Osteocyte (in vitro differentiated cells): Measurements from ENCODE around the gene UPB1. TPM values are rescaled to one million over a fixed set of nuclear protein-coding genes. Genes with fewer than 3 reads are reported as not detected.

Source experiments
- DNase-seq: peaks from one replicate; pipeline ENCODE4 v3.0.0; 2021; ENCODE audit warnings: mixed read lengths; ENCODE audit not compliant: unreplicated experiment; ENCODE audit errors: extremely low spot score
- H3K27ac Mint-ChIP-seq: one replicate; pipeline ENCODE4 v1.8.0; 2021; ENCODE audit warnings: mild to moderate bottlenecking, mixed read lengths; ENCODE audit not compliant: unreplicated experiment
- H3K27me3 Mint-ChIP-seq: one replicate; pipeline ENCODE4 v1.8.0; 2021; ENCODE audit warnings: mixed read lengths; ENCODE audit not compliant: unreplicated experiment
- H3K36me3 Mint-ChIP-seq: one replicate; pipeline ENCODE4 v1.8.0; 2021; ENCODE audit warnings: mixed read lengths; ENCODE audit not compliant: unreplicated experiment
- H3K4me1 Mint-ChIP-seq: one replicate; pipeline ENCODE4 v1.8.0; 2021; ENCODE audit warnings: mixed read lengths; ENCODE audit not compliant: unreplicated experiment
- H3K4me3 Mint-ChIP-seq: one replicate; pipeline ENCODE4 v1.8.0; 2021; ENCODE audit warnings: mild to moderate bottlenecking, moderate library complexity, mixed read lengths; ENCODE audit not compliant: unreplicated experiment
- H3K9me3 Mint-ChIP-seq: one replicate; pipeline ENCODE4 v1.8.0; 2021; ENCODE audit warnings: mixed read lengths; ENCODE audit not compliant: unreplicated experiment
- CTCF ChIP-seq: fragments of 200-600 bp; sonication (generic); IDR thresholded peaks from 2 replicates; pipeline ENCODE4 v1.5.0; 2021; ENCODE audit warnings: antibody characterized with exemption, mild to moderate bottlenecking, moderate library complexity
- total RNA-seq: library from RNA; stranded (reverse); gene quantifications from 2 replicates; pipeline ENCODE4 v1.2.1, GENCODE V29; 2021

The UPB1 gene
- total RNA-seq, 1 donor from 2014 or later, result not detected

GRCh38 chr22:24503137-24503842, 8.2 kb downstream of the UPB1 start:
- no peak for DNase-seq
- Mint-ChIP-seq H3K4me3 (no peak overlapping the region), H3K4me1 (peaks cover 13% of the 10 kb centered on the region), H3K27me3 (no peaks in the 10 kb centered on the region), H3K9me3 (no peaks in the 10 kb centered on the region), H3K27ac (no peak overlapping the region), H3K36me3 (no peaks in the 10 kb centered on the region)
- peak; percentile 78 for TF ChIP-seq CTCF

- TF ChIP-seq CTCF, result no peak
- H3K4me3 Mint-ChIP-seq, result no peak overlapping the region
- H3K4me1 Mint-ChIP-seq, result peaks cover 13% of the 10 kb centered on the region
- H3K9me3 Mint-ChIP-seq, result no peaks in the 10 kb centered on the region
- H3K27ac Mint-ChIP-seq, result no peak overlapping the region
- no peaks in the 10 kb centered on the region for H3K27me3 Mint-ChIP-seq
- no peaks in the 10 kb centered on the region for H3K36me3 Mint-ChIP-seq
- DNase-seq, result no peak
Observed at GRCh38 chr22:24503843-24504338, 8.8 kb downstream of the UPB1 start.

GRCh38 chr22:24504540-24504939, 9.4 kb downstream of the UPB1 start:
- H3K27me3 Mint-ChIP-seq, result no peaks in the 10 kb centered on the region
- H3K27ac Mint-ChIP-seq, result no peak overlapping the region
- no peaks in the 10 kb centered on the region for H3K9me3 Mint-ChIP-seq
- no peaks in the 10 kb centered on the region for H3K36me3 Mint-ChIP-seq
- DNase-seq, result no peak
- peaks cover 13% of the 10 kb centered on the region for H3K4me1 Mint-ChIP-seq
- H3K4me3 Mint-ChIP-seq, result no peak overlapping the region
- no peak for TF ChIP-seq CTCF

- Mint-ChIP-seq H3K4me3 (no peak overlapping the region), H3K4me1 (peaks cover 13% of the 10 kb centered on the region), H3K36me3 (no peaks in the 10 kb centered on the region), H3K9me3 (no peaks in the 10 kb centered on the region), H3K27ac (no peak overlapping the region), H3K27me3 (no peaks in the 10 kb centered on the region)
- TF ChIP-seq CTCF, result no peak
- no peak for DNase-seq
Observed at GRCh38 chr22:24504956-24505736, 10.0 kb downstream of the UPB1 start.

GRCh38 chr22:24506802-24507438, 11.8 kb downstream of the UPB1 start:
- no peak overlapping the region for H3K4me3 Mint-ChIP-seq
- no peak for DNase-seq
- H3K4me1 Mint-ChIP-seq, result peaks cover 21% of the 10 kb centered on the region
- H3K27me3 Mint-ChIP-seq, result no peaks in the 10 kb centered on the region
- TF ChIP-seq CTCF, result no peak
- H3K9me3 Mint-ChIP-seq, result no peaks in the 10 kb centered on the region
- H3K36me3 Mint-ChIP-seq, result no peaks in the 10 kb centered on the region
- peak overlapping the region; percentile 24 for H3K27ac Mint-ChIP-seq
